Measurements from ENCODE around the gene CCDC192.
"Not testable (repeated sequence)": the region's sequence is repeated elsewhere in the genome, so short reads cannot be mapped to it uniquely, and the experiment has no call there.

- not testable (repeated sequence) for TF ChIP-seq NR2C2 (IDR thresholded peaks at IDR 0.05; ENCODE audit: borderline replicate concordance, control insufficient read depth, insufficient read length, low read depth); MXI1 (IDR thresholded peaks at IDR 0.05; ENCODE audit: low read depth, low read length); GATAD2B (conservative IDR thresholded peaks at IDR 0.05; ENCODE audit: low read depth); CTCF (IDR thresholded peaks at IDR 0.05 in 2 of 3, conservative IDR thresholded peaks at IDR 0.05 in 1 of 3; ENCODE audit: control insufficient read depth in 2 of 3, extremely low read depth in 1 of 3, insufficient read depth in 1 of 3, low read depth in 3 of 3, low read length in 3 of 3); USF2 (IDR thresholded peaks at IDR 0.05; ENCODE audit: borderline replicate concordance, low read depth, low read length)
Measured at GRCh38 chr5:127752503-127753265, 49.5 kb downstream of the CCDC192 start.

Measured in GM12878 (cell line).